Endothelial cell of umbilical vein (primary cell): ENCODE results near the gene TSPEAR. TPM values are rescaled to one million over a fixed set of nuclear protein-coding genes. Genes with fewer than 3 reads are reported as not detected.
A peak's percentile ranks its signal among the peaks of the same experiment; 100 is the strongest.

Experiments used
- BruUV-seq: library from RNA; stranded (reverse); fragments of 400-500 nt; replicated peaks from 2 replicates; lab custom pipeline; 2021; lab: Mats Ljungman, UMichigan
- CTCF ChIA-PET: fragments of 300-600, 350-600 bp; sonication (Branson Sonifier 250); formaldehyde crosslinking; loops from one replicate; lab custom pipeline; 2021; ENCODE audit warnings: antibody characterized with exemption, inconsistent platforms; lab: Charles Lee
- POLR2A ChIA-PET: fragments of 300-600, 350-600 bp; sonication (Branson Sonifier 250); formaldehyde crosslinking; loops from one replicate; lab custom pipeline; 2021; ENCODE audit warnings: antibody characterized with exemption, inconsistent platforms; lab: Charles Lee
- DNase-seq: peaks from one replicate; pipeline ENCODE4 v3.0.0-alpha.2; 2011; ENCODE audit warnings: low read depth, low spot score
- FAIRE-seq: peaks from 2 replicates; lab custom pipeline; 2011; peaks lifted over from hg19 to GRCh38; lab: Jason Lieb, UNC
- H2AFZ ChIP-seq: 2 replicates; pipeline ENCODE4 v1.6.0; 2012; ENCODE audit warnings: low read depth, low read length, control low read depth, inconsistent platforms
- H3K27ac ChIP-seq: 2 replicates; pipeline ENCODE4 v1.5.1; 2011; ENCODE audit warnings: low read depth, mild to moderate bottlenecking, control low read depth, low read length, moderate library complexity; ENCODE audit not compliant: insufficient read depth
- H3K27me3 ChIP-seq, 2 experiments: 2 replicates each; pipeline versions ENCODE4 v1.6.0 to v1.6.1; 2011; ENCODE audit warnings: low read length in 2 of 2, mixed read lengths in 1 of 2; ENCODE audit not compliant: control insufficient read depth in 2 of 2, insufficient read depth in 2 of 2
- H3K36me3 ChIP-seq, 2 experiments: 2 replicates in 1 of 2; 3 replicates in 1 of 2; pipeline ENCODE4 v1.5.1; 2011; ENCODE audit warnings: low read length in 2 of 2, mild to moderate bottlenecking in 1 of 2, moderate library complexity in 1 of 2; ENCODE audit not compliant: control insufficient read depth in 2 of 2, insufficient read depth in 2 of 2; ENCODE audit errors: extremely low read depth in 1 of 2
- H3K4me1 ChIP-seq: 3 replicates; pipeline ENCODE4 v1.5.1; 2011; ENCODE audit warnings: mild to moderate bottlenecking, low read length; ENCODE audit not compliant: control insufficient read depth, insufficient read depth; ENCODE audit errors: extremely low read depth
- H3K4me2 ChIP-seq: 2 replicates; pipeline ENCODE4 v1.6.1; 2011; ENCODE audit warnings: low read length, control low read depth, mixed read lengths; ENCODE audit not compliant: insufficient read depth
- H3K4me3 ChIP-seq, 3 experiments: fragments of 200-600 bp in 1 of 3; sonication (generic), shearing (Covaris generic) in 1 of 3; replicated peaks in 1 of 3; 2 replicates each; pipeline ENCODE4 v1.5.1; 2011 to 2016; ENCODE audit warnings: control low read depth in 3 of 3, low read length in 3 of 3, mild to moderate bottlenecking in 2 of 3, inconsistent platforms in 1 of 3, low read depth in 1 of 3, moderate library complexity in 1 of 3; ENCODE audit not compliant: insufficient read depth in 1 of 3
- H3K79me2 ChIP-seq: 2 replicates; pipeline ENCODE4 v1.6.0; 2012; ENCODE audit warnings: low read length, inconsistent platforms; ENCODE audit not compliant: control insufficient read depth, insufficient read depth
- H3K9ac ChIP-seq: replicated peaks from 2 replicates; pipeline ENCODE3; 2011; ENCODE audit warnings: low read length, control low read depth; ENCODE audit not compliant: insufficient read depth; ENCODE audit errors: extremely low read depth
- H3K9me1 ChIP-seq: replicated peaks from 3 replicates; pipeline ENCODE4 v1.6.0; 2011; ENCODE audit warnings: mild to moderate bottlenecking, low read length; ENCODE audit not compliant: control insufficient read depth, insufficient read depth; ENCODE audit errors: extremely low read depth
- H3K9me3 ChIP-seq: replicated peaks from 2 replicates; pipeline ENCODE4 v1.5.1; 2012; ENCODE audit warnings: low read length, inconsistent platforms; ENCODE audit not compliant: control insufficient read depth, insufficient read depth
- H4K20me1 ChIP-seq: replicated peaks from 2 replicates; pipeline ENCODE3; 2011; ENCODE audit warnings: mild to moderate bottlenecking, low read length; ENCODE audit not compliant: control insufficient read depth, insufficient read depth; ENCODE audit errors: extremely low read depth
- CTCF ChIP-seq, 2 donors: IDR thresholded peaks; 1 replicate in 1 of 2; 2 replicates in 1 of 2; pipeline ENCODE4 v1.5.1; 2011; ENCODE audit warnings: low read length in 2 of 2, mild to moderate bottlenecking in 2 of 2, moderate library complexity in 2 of 2, control low read depth in 1 of 2, inconsistent platforms in 1 of 2, low read depth in 1 of 2; ENCODE audit not compliant: insufficient read depth in 1 of 2; ENCODE audit errors: extremely low read depth in 1 of 2
- EZH2 ChIP-seq: IDR thresholded peaks from 2 replicates; pipeline ENCODE4 v1.6.1; 2012; ENCODE audit warnings: borderline replicate concordance, low read depth, mild to moderate bottlenecking, moderate library complexity, low read length, inconsistent platforms; ENCODE audit not compliant: severe bottlenecking
- POLR2AphosphoS5 ChIP-seq: IDR thresholded peaks from 2 replicates; pipeline ENCODE4 v1.6.1; 2012; ENCODE audit warnings: low read depth, mild to moderate bottlenecking, control low read depth, low read length, moderate library complexity; ENCODE audit not compliant: insufficient read depth
- dilution Hi-C: fragments of 300-500 bp; cut with MboI; formaldehyde crosslinking; loops from one replicate; pipeline ENCODE4 v1.15.0; 2019; ENCODE audit warnings: low sequenced_read_pairs; ENCODE audit not compliant: extremely low pct_ligation_motif_present
- intact Hi-C: fragments of 100-400 bp; cut with micrococcal nuclease; formaldehyde crosslinking; loops from one replicate; pipeline ENCODE4 v1.10.0; 2022
- polyA plus RNA-seq, 4 experiments: library from polyadenylated mRNA; depleted of rRNA in 3 of 4; stranded (reverse) in 3 of 4; unstranded in 1 of 4; fragments of >200 nt; gene quantifications; 2 replicates each; pipeline versions ENCODE4 v1.2.1 to v1.2.3, GENCODE V29; 2011 to 2012; ENCODE audit warnings: missing spikeins in 1 of 4
- total RNA-seq: library from RNA; stranded (reverse); gene quantifications from 2 replicates; pipeline ENCODE4 v1.2.3, GENCODE V29; 2021

Gene TSPEAR
- total and polyA plus RNA-seq, 2 donors (not counting 3 experiments of a cell fraction or from before 2014, with no cell fraction given): 0.01 TPM; not detected in 1

GRCh38 chr21:44485254-44485793, 226.0 kb downstream of the TSPEAR start:
- dilution Hi-C loops (no loop called here), intact Hi-C loops (no loop called here)

More at GRCh38 chr21:44485254-44485793, 226.0 kb downstream of the TSPEAR start:
- ChIA-PET CTCF (no interaction called here), POLR2A (no interaction called here)
- no TSS peak for BruUV-seq
- FAIRE-seq (peak; percentile 63), DNase-seq (peak; percentile 54)
- no peaks in the 10 kb centered on the region for H3K79me2 ChIP-seq
- no peaks in the 10 kb centered on the region for H3K9me1 ChIP-seq
- no peak overlapping the region for H3K27ac ChIP-seq
- no peaks in the 10 kb centered on the region for H3K9me3 ChIP-seq
- no peaks in the 10 kb centered on the region for H3K4me1 ChIP-seq
- no peaks in the 10 kb centered on the region for H4K20me1 ChIP-seq
- H3K36me3 ChIP-seq: no peaks in the 10 kb centered on the region
- no peak overlapping the region for H3K9ac ChIP-seq
- peak overlapping the region; percentile 29 to 41 (median 38) for H3K4me3 ChIP-seq
- TF ChIP-seq POLR2AphosphoS5 (no peak), CTCF (IDR thresholded peaks at IDR 0.05; ENCODE audit: extremely low read depth in 1 of 2, insufficient read depth in 1 of 2, low read depth in 1 of 2, low read length in 2 of 2) (peak; percentile 18 to 39), EZH2 (no peak)
- H3K27me3 ChIP-seq: no peaks in the 10 kb centered on the region
- no peak overlapping the region for H3K4me2 ChIP-seq
- peak overlapping the region; percentile 85 for H2AFZ ChIP-seq
